ENCODE measurements around the gene TOMM5. TPM values are rescaled to one million over a fixed set of nuclear protein-coding genes. Genes with fewer than 3 reads are reported as not detected.
A peak's percentile ranks its signal among the peaks of the same experiment; 100 is the strongest.

The TOMM5 gene
- total RNA-seq, 2 donors from 2014 or later, result 110 to 115 TPM

DNA sequence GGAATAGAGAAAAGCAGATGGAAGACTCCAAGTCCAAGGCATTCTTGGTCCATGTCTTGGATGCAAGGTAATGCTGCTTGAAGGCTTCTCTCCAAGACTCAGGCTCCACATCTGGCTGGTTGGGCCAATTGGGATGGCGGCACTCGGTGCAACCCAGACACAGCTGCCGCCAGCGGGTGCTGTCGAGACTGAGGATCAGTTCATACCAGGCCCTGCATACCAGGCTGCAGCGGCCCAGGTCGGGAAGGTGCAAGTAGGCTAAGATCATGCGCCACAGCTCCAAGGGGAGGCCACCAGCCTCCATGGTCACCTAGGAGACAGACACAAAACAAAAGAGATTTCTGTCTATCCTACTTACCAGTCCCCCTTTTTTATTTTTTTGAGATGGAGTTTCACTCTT is 50.9 kb downstream of the TOMM5 start:
- Mint-ChIP-seq H3K27ac (peak overlapping the region; percentile 26), H3K4me1 (no peaks in the 10 kb centered on the region), H3K27me3 (ENCODE audit: insufficient read depth) (no peaks in the 10 kb centered on the region), H3K4me3 (no peak overlapping the region), H3K36me3 (ENCODE audit: low read depth) (peaks cover 68% of the 10 kb centered on the region), H3K9me3 (no peaks in the 10 kb centered on the region)
- no peak overlapping the region for H3K4me3 ChIP-seq (ENCODE audit: low read length)
- TF ChIP-seq, protein P1, sequence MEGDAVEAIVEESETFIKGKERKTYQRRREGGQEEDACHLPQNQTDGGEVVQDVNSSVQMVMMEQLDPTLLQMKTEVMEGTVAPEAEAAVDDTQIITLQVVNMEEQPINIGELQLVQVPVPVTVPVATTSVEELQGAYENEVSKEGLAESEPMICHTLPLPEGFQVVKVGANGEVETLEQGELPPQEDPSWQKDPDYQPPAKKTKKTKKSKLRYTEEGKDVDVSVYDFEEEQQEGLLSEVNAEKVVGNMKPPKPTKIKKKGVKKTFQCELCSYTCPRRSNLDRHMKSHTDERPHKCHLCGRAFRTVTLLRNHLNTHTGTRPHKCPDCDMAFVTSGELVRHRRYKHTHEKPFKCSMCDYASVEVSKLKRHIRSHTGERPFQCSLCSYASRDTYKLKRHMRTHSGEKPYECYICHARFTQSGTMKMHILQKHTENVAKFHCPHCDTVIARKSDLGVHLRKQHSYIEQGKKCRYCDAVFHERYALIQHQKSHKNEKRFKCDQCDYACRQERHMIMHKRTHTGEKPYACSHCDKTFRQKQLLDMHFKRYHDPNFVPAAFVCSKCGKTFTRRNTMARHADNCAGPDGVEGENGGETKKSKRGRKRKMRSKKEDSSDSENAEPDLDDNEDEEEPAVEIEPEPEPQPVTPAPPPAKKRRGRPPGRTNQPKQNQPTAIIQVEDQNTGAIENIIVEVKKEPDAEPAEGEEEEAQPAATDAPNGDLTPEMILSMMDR (conservative IDR thresholded peaks at IDR 0.05), result no peak
- no peak overlapping the region for H3K9ac ChIP-seq (ENCODE audit: extremely low read depth, low read length, poor library complexity, severe bottlenecking)
- no peaks in the 10 kb centered on the region for H3K27me3 ChIP-seq (ENCODE audit: control insufficient read depth, insufficient read depth, low read length, poor library complexity, severe bottlenecking)
- H3K36me3 ChIP-seq (ENCODE audit: control insufficient read depth, insufficient read depth, low read length), result peaks cover 61% of the 10 kb centered on the region
- WGBS, 2 experiments (ENCODE audit: insufficient coverage in 1 of 2, insufficient read length in 1 of 2), result 93 to 96% methylated on average over 6 to 8 of the region's 8 CpGs
- H3K4me1 ChIP-seq (ENCODE audit: control insufficient read depth, insufficient read depth, low read length), result no peaks in the 10 kb centered on the region
- no peak overlapping the region for H3K27ac ChIP-seq (ENCODE audit: low read depth, low read length)
- no peak for DNase-seq
- H3K9me3 ChIP-seq (ENCODE audit: control insufficient read depth, low read length), result no peaks in the 10 kb centered on the region

DNA sequence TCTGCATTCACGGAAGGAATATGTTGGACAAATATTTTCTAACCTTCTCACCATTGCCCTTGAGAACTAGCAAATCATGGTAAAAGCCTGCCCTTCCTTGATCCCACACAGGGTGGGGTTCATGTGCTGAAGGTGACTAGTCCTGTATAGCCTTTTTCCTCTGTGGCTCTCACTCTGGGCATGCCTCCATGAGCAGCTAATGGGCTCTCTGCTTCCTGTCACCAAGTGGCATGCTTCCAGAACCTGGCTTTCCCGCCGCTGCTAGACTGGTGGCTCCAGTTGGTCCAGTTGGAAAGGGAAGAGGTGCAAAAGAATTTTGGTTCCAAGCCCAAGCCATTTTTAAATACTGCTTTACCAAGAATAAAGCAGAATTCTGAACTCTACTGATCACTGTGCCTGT is 51.8 kb downstream of the TOMM5 start:
- no peak overlapping the region for H3K27ac Mint-ChIP-seq
- no peak overlapping the region for H3K27ac ChIP-seq (ENCODE audit: low read depth, low read length)
- H3K4me3 Mint-ChIP-seq, result no peak overlapping the region
- TF ChIP-seq, protein P1 (conservative IDR thresholded peaks at IDR 0.05), result no peak
- no peaks in the 10 kb centered on the region for H3K4me1 Mint-ChIP-seq
- no peaks in the 10 kb centered on the region for H3K4me1 ChIP-seq (ENCODE audit: control insufficient read depth, insufficient read depth, low read length)
- H3K9ac ChIP-seq (ENCODE audit: extremely low read depth, low read length, poor library complexity, severe bottlenecking), result no peak overlapping the region
- 97 to 100% methylated on average over 2 to 3 of the region's 3 CpGs for WGBS, 2 experiments (ENCODE audit: insufficient coverage in 1 of 2, insufficient read length in 1 of 2)
- H3K4me3 ChIP-seq (ENCODE audit: low read length), result no peak overlapping the region
- H3K27me3 Mint-ChIP-seq (ENCODE audit: insufficient read depth), result no peaks in the 10 kb centered on the region
- H3K9me3 ChIP-seq (ENCODE audit: control insufficient read depth, low read length), result no peaks in the 10 kb centered on the region
- no peaks in the 10 kb centered on the region for H3K9me3 Mint-ChIP-seq
- no peaks in the 10 kb centered on the region for H3K27me3 ChIP-seq (ENCODE audit: control insufficient read depth, insufficient read depth, low read length, poor library complexity, severe bottlenecking)
- DNase-seq, result no peak
- H3K36me3 ChIP-seq (ENCODE audit: control insufficient read depth, insufficient read depth, low read length), result peaks cover 57% of the 10 kb centered on the region
- peaks cover 68% of the 10 kb centered on the region for H3K36me3 Mint-ChIP-seq (ENCODE audit: low read depth)

DNA sequence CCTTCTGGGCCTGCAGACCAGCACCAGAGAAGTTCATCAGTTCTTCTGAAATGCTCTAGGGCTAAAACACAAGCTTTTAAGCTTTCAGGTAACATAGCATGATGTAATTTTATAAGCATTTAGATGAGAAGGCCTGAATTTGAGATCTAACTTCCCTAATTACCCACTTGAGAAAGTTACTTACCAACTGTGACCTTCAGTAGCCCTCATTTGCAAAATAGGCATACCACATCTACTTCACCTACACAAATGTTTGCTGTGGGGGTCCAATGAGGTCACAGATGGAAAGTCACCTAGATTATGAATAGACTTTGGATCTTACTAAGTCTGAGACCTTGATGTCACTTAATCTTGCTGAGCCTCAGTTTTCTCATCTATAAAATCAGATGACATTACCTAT is 52.8 kb downstream of the TOMM5 start:
- H3K36me3 ChIP-seq (ENCODE audit: control insufficient read depth, insufficient read depth, low read length), result peaks cover 53% of the 10 kb centered on the region
- H3K27ac Mint-ChIP-seq, result no peak overlapping the region
- H3K36me3 Mint-ChIP-seq (ENCODE audit: low read depth), result peaks cover 62% of the 10 kb centered on the region
- no peak overlapping the region for H3K9ac ChIP-seq (ENCODE audit: extremely low read depth, low read length, poor library complexity, severe bottlenecking)
- no peaks in the 10 kb centered on the region for H3K9me3 ChIP-seq (ENCODE audit: control insufficient read depth, low read length)
- no peak overlapping the region for H3K4me3 Mint-ChIP-seq
- H3K4me3 ChIP-seq (ENCODE audit: low read length), result no peak overlapping the region
- no peaks in the 10 kb centered on the region for H3K9me3 Mint-ChIP-seq
- H3K27me3 ChIP-seq (ENCODE audit: control insufficient read depth, insufficient read depth, low read length, poor library complexity, severe bottlenecking), result no peaks in the 10 kb centered on the region
- no peak for DNase-seq
- H3K4me1 Mint-ChIP-seq, result peaks cover 5% of the 10 kb centered on the region
- H3K27me3 Mint-ChIP-seq (ENCODE audit: insufficient read depth), result no peaks in the 10 kb centered on the region
- H3K4me1 ChIP-seq (ENCODE audit: control insufficient read depth, insufficient read depth, low read length), result no peaks in the 10 kb centered on the region
- TF ChIP-seq, protein P1 (conservative IDR thresholded peaks at IDR 0.05), result no peak
- no peak overlapping the region for H3K27ac ChIP-seq (ENCODE audit: low read depth, low read length)

Other genes starting within 250 kb of the TOMM5 start
- 100 to 1,000 TPM; 105 to 128 TPM for gene GRHPR, start 169.9 kb downstream of the TOMM5 start, total RNA-seq
- 10 to 100 TPM; 12.5 to 19.4 TPM for gene ZBTB5, start 127.1 kb downstream of the TOMM5 start, total RNA-seq
- gene POLR1E, start 106.6 kb downstream of the TOMM5 start, total RNA-seq, result 10 to 100 TPM; 23.5 to 25.2 TPM
- gene FBXO10, start 16.2 kb downstream of the TOMM5 start, total RNA-seq, result 10 to 100 TPM; 19.5 to 26.6 TPM
- under 1 TPM; 0.33 to 0.55 TPM for gene FRMPD1, start 58.4 kb upstream of the TOMM5 start, total RNA-seq
- 10 to 100 TPM in 1 of 2 donors, 1 to 10 TPM in 1; 9.3 to 11.6 TPM for gene TRMT10B, start 161.2 kb upstream of the TOMM5 start, total RNA-seq
- 10 to 100 TPM; 66.7 to 67.6 TPM for gene EXOSC3, start 192.5 kb upstream of the TOMM5 start, total RNA-seq
- 10 to 100 TPM; 24.0 to 26.3 TPM for gene DCAF10, start 208.2 kb upstream of the TOMM5 start, total RNA-seq

Measured in endodermal cell (in vitro differentiated cells).